HepG2 (cell line): ENCODE data around the gene AHR. TPM values are rescaled to one million over a fixed set of nuclear protein-coding genes. Genes with fewer than 3 reads are reported as not detected.

Experiments
- ARID4A ChIP-seq: sonication (generic); formaldehyde crosslinking; IDR thresholded peaks from 2 replicates; pipeline ENCODE4 v1.5.0; 2020; ENCODE audit warnings: mild to moderate bottlenecking, missing genetic modification reagents, borderline replicate concordance
- CHD4 ChIP-seq: fragments of 200-600 bp; sonication (generic); IDR thresholded peaks from 2 replicates; pipeline ENCODE4 v1.7.0; 2017; ENCODE audit warnings: mild to moderate bottlenecking, low read length, borderline replicate concordance
- MEF2D ChIP-seq: sonication (generic); formaldehyde crosslinking; IDR thresholded peaks from 2 replicates; pipeline ENCODE4 v1.5.1; 2020; ENCODE audit warnings: mild to moderate bottlenecking, missing genetic modification reagents
- NFKB2 ChIP-seq: sonication (generic); formaldehyde crosslinking; IDR thresholded peaks from 2 replicates; pipeline ENCODE4 v1.4.0; 2020; ENCODE audit warnings: missing genetic modification reagents, borderline replicate concordance
- PBX3 ChIP-seq: sonication (generic); formaldehyde crosslinking; IDR thresholded peaks from 2 replicates; pipeline ENCODE4 v1.8.1; 2023; ENCODE audit warnings: missing genetic modification reagents, inconsistent platforms, borderline replicate concordance
- ZBTB1 ChIP-seq: sonication (generic); formaldehyde crosslinking; IDR thresholded peaks from 2 replicates; pipeline ENCODE4 v1.4.0; 2020; ENCODE audit warnings: missing genetic modification reagents, borderline replicate concordance
- ZHX1 ChIP-seq: sonication (generic); formaldehyde crosslinking; IDR thresholded peaks from 2 replicates; pipeline ENCODE4 v1.8.1; 2022; ENCODE audit warnings: low read depth, mild to moderate bottlenecking, missing genetic modification reagents
- ZNF17 ChIP-seq: sonication (generic); formaldehyde crosslinking; IDR thresholded peaks from 2 replicates; pipeline ENCODE4 v1.5.0; 2020; ENCODE audit warnings: mild to moderate bottlenecking, missing genetic modification reagents
- ZNF33B ChIP-seq: sonication (generic); formaldehyde crosslinking; IDR thresholded peaks from 2 replicates; pipeline ENCODE4 v1.5.1; 2020; ENCODE audit warnings: mild to moderate bottlenecking, missing genetic modification reagents
- ZNF34 ChIP-seq: sonication (generic); formaldehyde crosslinking; IDR thresholded peaks from 2 replicates; pipeline ENCODE4 v1.4.0; 2020; ENCODE audit warnings: mild to moderate bottlenecking, missing genetic modification reagents, borderline replicate concordance
- ZNF691 ChIP-seq: sonication (generic); formaldehyde crosslinking; IDR thresholded peaks from 2 replicates; pipeline ENCODE4 v1.4.0; 2020; ENCODE audit warnings: missing genetic modification reagents, low read depth, mild to moderate bottlenecking, borderline replicate concordance
- polyA plus RNA-seq, 8 experiments: library from polyadenylated mRNA; depleted of rRNA in 3 of 8; stranded (reverse) in 7 of 8; unstranded in 1 of 8; fragments of >200 nt; fragmentation: Illumina TruSeq in 4 of 8; extraction: Trizol in 4 of 8; gene quantifications; 2 replicates each; pipeline versions ENCODE4 v1.2.1 to v1.2.3, GENCODE V29; 2011 to 2016; ENCODE audit warnings: low read depth in 4 of 8, missing spikeins in 1 of 8, mixed read lengths in 1 of 8; ENCODE audit not compliant: insufficient read depth in 1 of 8
- total RNA-seq, 5 experiments: library from RNA; depleted of rRNA; stranded (reverse); fragments of >200 nt; fragmentation: Illumina TruSeq; extraction: Trizol; gene quantifications; 2 replicates each; pipeline ENCODE4 v1.2.3, GENCODE V29; 2016; ENCODE audit warnings: low read depth in 1 of 5
- TF ChIP-seq, protein P1 (sequence below): sonication (generic); formaldehyde crosslinking; IDR thresholded peaks from 2 replicates; pipeline ENCODE4 v1.4.0; 2020; ENCODE audit warnings: missing genetic modification reagents, borderline replicate concordance
- TF ChIP-seq, protein P2 (sequence below): sonication (generic); formaldehyde crosslinking; IDR thresholded peaks from 2 replicates; pipeline ENCODE4 v1.5.0; 2020; ENCODE audit warnings: missing genetic modification reagents

Gene AHR
- total and polyA plus RNA-seq, 2 of the 13 experiments (the other 11 are each of a cell fraction or from before 2014, with no cell fraction given), result 9.0 to 31.3 TPM

- TF ChIP-seq ZHX1 (no peak; the same call in 1 of the 2 replicates), PBX3 (peak; percentile 72; the same call in 1 of the 2 replicates), ZNF33B (CRISPR knock-in tag) (no peak), NFKB2 (CRISPR knock-in tag) (peak; percentile 27; the same call in 1 of the 2 replicates), ZNF17 (no peak), ZBTB1 (no peak), ZNF34 (CRISPR knock-in tag) (no peak), CHD4 (peak; percentile 32; the same call in 1 of the 2 replicates), ARID4A (peak; percentile 83; the same call in 1 of the 2 replicates), MEF2D (CRISPR knock-in tag) (0 out of 2 replicates have a peak, but pooled peaks have one; percentile 43), ZNF691 (CRISPR knock-in tag) (no peak)
- TF ChIP-seq, protein P1, sequence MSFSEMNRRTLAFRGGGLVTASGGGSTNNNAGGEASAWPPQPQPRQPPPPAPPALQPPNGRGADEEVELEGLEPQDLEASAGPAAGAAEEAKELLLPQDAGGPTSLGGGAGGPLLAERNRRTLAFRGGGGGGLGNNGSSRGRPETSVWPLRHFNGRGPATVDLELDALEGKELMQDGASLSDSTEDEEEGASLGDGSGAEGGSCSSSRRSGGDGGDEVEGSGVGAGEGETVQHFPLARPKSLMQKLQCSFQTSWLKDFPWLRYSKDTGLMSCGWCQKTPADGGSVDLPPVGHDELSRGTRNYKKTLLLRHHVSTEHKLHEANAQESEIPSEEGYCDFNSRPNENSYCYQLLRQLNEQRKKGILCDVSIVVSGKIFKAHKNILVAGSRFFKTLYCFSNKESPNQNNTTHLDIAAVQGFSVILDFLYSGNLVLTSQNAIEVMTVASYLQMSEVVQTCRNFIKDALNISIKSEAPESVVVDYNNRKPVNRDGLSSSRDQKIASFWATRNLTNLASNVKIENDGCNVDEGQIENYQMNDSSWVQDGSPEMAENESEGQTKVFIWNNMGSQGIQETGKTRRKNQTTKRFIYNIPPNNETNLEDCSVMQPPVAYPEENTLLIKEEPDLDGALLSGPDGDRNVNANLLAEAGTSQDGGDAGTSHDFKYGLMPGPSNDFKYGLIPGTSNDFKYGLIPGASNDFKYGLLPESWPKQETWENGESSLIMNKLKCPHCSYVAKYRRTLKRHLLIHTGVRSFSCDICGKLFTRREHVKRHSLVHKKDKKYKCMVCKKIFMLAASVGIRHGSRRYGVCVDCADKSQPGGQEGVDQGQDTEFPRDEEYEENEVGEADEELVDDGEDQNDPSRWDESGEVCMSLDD (CRISPR knock-in tag), result no peak; the same call in 1 of the 2 replicates
- TF ChIP-seq, protein P2, sequence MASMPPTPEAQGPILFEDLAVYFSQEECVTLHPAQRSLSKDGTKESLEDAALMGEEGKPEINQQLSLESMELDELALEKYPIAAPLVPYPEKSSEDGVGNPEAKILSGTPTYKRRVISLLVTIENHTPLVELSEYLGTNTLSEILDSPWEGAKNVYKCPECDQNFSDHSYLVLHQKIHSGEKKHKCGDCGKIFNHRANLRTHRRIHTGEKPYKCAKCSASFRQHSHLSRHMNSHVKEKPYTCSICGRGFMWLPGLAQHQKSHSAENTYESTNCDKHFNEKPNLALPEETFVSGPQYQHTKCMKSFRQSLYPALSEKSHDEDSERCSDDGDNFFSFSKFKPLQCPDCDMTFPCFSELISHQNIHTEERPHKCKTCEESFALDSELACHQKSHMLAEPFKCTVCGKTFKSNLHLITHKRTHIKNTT (CRISPR knock-in tag), result no peak
Measured at GRCh38 chr7:17298102-17298839, at the start of gene AHR (continued).
